ENCODE results near the gene APOL3. TPM values are rescaled to one million over a fixed set of nuclear protein-coding genes. Genes with fewer than 3 reads are reported as not detected.

APOL3 gene
- total RNA-seq, 1 donor from 2014 or later: 2.3 TPM

GRCh38 chr22:36198536-36198935, 38.0 kb upstream of the APOL3 start:
- peak overlapping the region; percentile 85 for H3K27ac Mint-ChIP-seq
- no peaks in the 10 kb centered on the region for H3K27me3 Mint-ChIP-seq
- H3K36me3 Mint-ChIP-seq: no peaks in the 10 kb centered on the region
- peak overlapping the region; percentile 76 for H3K4me3 Mint-ChIP-seq
- no peaks in the 10 kb centered on the region for H3K9me3 Mint-ChIP-seq
- TF ChIP-seq CTCF (conservative IDR thresholded peaks at IDR 0.05): no peak
- DNase-seq (ENCODE audit: extremely low spot score, unreplicated experiment): no peak
- peaks cover 60% of the 10 kb centered on the region for H3K4me1 Mint-ChIP-seq (ENCODE audit: unreplicated experiment)

DNA sequence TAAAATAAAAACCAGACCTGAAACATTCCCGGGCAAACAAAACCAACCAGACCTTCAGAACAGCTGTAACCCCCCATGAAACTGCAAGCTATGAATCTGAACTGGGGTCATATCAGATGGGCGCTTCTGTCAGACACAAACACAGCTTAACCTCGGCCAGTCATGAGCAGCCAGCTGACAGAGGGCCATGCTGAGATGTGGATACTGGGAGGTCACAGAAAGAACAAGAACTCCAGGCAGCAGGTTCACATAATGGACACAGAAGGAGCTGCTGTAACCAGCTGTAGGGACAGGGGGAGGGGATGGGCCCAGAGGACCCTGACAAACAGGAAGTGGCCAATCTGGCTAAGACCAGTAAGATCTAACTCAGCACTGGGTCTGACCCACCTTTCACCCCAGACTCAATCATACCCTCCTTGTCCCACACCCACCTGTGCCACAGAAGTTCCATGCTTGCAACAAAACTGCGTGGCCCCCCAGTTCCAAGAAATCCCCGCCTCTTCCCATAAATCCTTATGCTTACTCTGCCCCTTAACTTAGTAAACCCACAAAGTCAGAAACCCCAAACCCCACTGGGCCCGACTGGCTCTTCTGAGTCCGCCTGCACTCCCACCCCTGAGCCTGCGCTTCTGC, 37.1 kb upstream of the APOL3 start:
- H3K9me3 Mint-ChIP-seq: no peaks in the 10 kb centered on the region
- TF ChIP-seq CTCF (conservative IDR thresholded peaks at IDR 0.05): no peak
- peak overlapping the region; percentile 85 for H3K27ac Mint-ChIP-seq
- peak overlapping the region; percentile 76 for H3K4me3 Mint-ChIP-seq
- peaks cover 57% of the 10 kb centered on the region for H3K4me1 Mint-ChIP-seq (ENCODE audit: unreplicated experiment)
- no peaks in the 10 kb centered on the region for H3K36me3 Mint-ChIP-seq
- DNase-seq (ENCODE audit: extremely low spot score, unreplicated experiment): no peak
- H3K27me3 Mint-ChIP-seq: no peaks in the 10 kb centered on the region

- DNase-seq (ENCODE audit: extremely low spot score, unreplicated experiment): peak; percentile 80
- Mint-ChIP-seq H3K27me3 (no peaks in the 10 kb centered on the region), H3K4me1 (ENCODE audit: unreplicated experiment) (peaks cover 55% of the 10 kb centered on the region), H3K4me3 (peak overlapping the region; percentile 76), H3K27ac (peak overlapping the region; percentile 85), H3K36me3 (no peaks in the 10 kb centered on the region), H3K9me3 (no peaks in the 10 kb centered on the region)
- TF ChIP-seq CTCF (conservative IDR thresholded peaks at IDR 0.05): no peak
Measured at GRCh38 chr22:36197065-36197440, 36.5 kb upstream of the APOL3 start.

GRCh38 chr22:36196254-36197064, 35.9 kb upstream of the APOL3 start:
- H3K27me3 Mint-ChIP-seq: no peaks in the 10 kb centered on the region
- TF ChIP-seq CTCF (conservative IDR thresholded peaks at IDR 0.05): no peak
- peak overlapping the region; percentile 85 for H3K27ac Mint-ChIP-seq
- no peak for DNase-seq (ENCODE audit: extremely low spot score, unreplicated experiment)
- no peaks in the 10 kb centered on the region for H3K9me3 Mint-ChIP-seq
- no peaks in the 10 kb centered on the region for H3K36me3 Mint-ChIP-seq
- H3K4me3 Mint-ChIP-seq: peak overlapping the region; percentile 76
- peaks cover 54% of the 10 kb centered on the region for H3K4me1 Mint-ChIP-seq (ENCODE audit: unreplicated experiment)

- H3K36me3 Mint-ChIP-seq: no peaks in the 10 kb centered on the region
- peaks cover 54% of the 10 kb centered on the region for H3K4me1 Mint-ChIP-seq (ENCODE audit: unreplicated experiment)
- H3K9me3 Mint-ChIP-seq: no peaks in the 10 kb centered on the region
- H3K4me3 Mint-ChIP-seq: no peak overlapping the region
- no peaks in the 10 kb centered on the region for H3K27me3 Mint-ChIP-seq
- H3K27ac Mint-ChIP-seq: peak overlapping the region; percentile 72
- TF ChIP-seq CTCF (conservative IDR thresholded peaks at IDR 0.05): peak; percentile 87
- no peak for DNase-seq (ENCODE audit: extremely low spot score, unreplicated experiment)
Measured at GRCh38 chr22:36194971-36195370, 34.4 kb upstream of the APOL3 start.

Data from type B pancreatic cell (in vitro differentiated cells).